GM12878 (cell line): ENCODE results near the gene NEAT1. TPM values are rescaled to one million over a fixed set of nuclear protein-coding genes. Genes with fewer than 3 reads are reported as not detected.

Experiments
- ATAC-seq: fragments of 200-7000 bp; cut with Tn5 transposase; 3 replicates; pipeline ENCODE4 v1.9.1; 2020; ENCODE audit warnings: mild to moderate bottlenecking, moderate library complexity
- BruUV-seq: library from RNA; stranded (reverse); fragments of 400-500 nt; replicated peaks from 2 replicates; lab custom pipeline; 2021; lab: Mats Ljungman, UMichigan
- CTCF ChIA-PET: fragments of 300-600 bp; sonication (Branson Sonifier 250); formaldehyde crosslinking; extraction: SDS; loops from one replicate; lab custom pipeline; 2021; ENCODE audit warnings: inconsistent platforms; lab: Yijun Ruan, JAX
- POLR2A ChIA-PET: fragments of 350-600 bp; formaldehyde crosslinking; extraction: SDS; loops from one replicate; lab custom pipeline; 2021; ENCODE audit warnings: inconsistent platforms; lab: Charles Lee
- RAD21 ChIA-PET: fragments of 300-600 bp; sonication (Branson Sonifier 250); formaldehyde crosslinking; loops from one replicate; lab custom pipeline; 2023; ENCODE audit warnings: antibody characterized with exemption; ENCODE audit not compliant: unreplicated experiment; lab: Charles Lee
- SMC1A ChIA-PET: fragments of 300-600 bp; sonication (Branson Sonifier 250); formaldehyde crosslinking; loops from one replicate; lab custom pipeline; 2023; ENCODE audit not compliant: unreplicated experiment, uncharacterized antibody; lab: Charles Lee
- DNase-seq: peaks from one replicate; pipeline ENCODE4 v3.0.0-alpha.2; 2011; ENCODE audit warnings: low read depth, low spot score
- FAIRE-seq: peaks from 3 replicates; lab custom pipeline; 2011; peaks lifted over from hg19 to GRCh38; lab: Jason Lieb, UNC
- H2AFZ ChIP-seq: 2 replicates; pipeline ENCODE4 v1.6.0; 2011; ENCODE audit warnings: low read depth, low read length, control low read depth; ENCODE audit not compliant: control insufficient read depth
- H3K27ac ChIP-seq: 2 replicates; pipeline ENCODE4 v1.5.1; 2011; ENCODE audit warnings: control low read depth; ENCODE audit not compliant: control insufficient read depth, insufficient read depth
- H3K27me3 ChIP-seq, 2 experiments: replicated peaks in 1 of 2; 2 replicates each; pipeline versions ENCODE4 v1.6.0 to v1.6.1; 2011; ENCODE audit warnings: low read length in 1 of 2; ENCODE audit not compliant: control insufficient read depth in 2 of 2, insufficient read depth in 2 of 2
- H3K36me3 ChIP-seq, 2 experiments: 2 replicates each; pipeline ENCODE4 v1.5.1; 2011; ENCODE audit warnings: low read length in 1 of 2; ENCODE audit not compliant: control insufficient read depth in 2 of 2, insufficient read depth in 2 of 2
- H3K4me1 ChIP-seq: 2 replicates; pipeline ENCODE4 v1.6.1; 2011; ENCODE audit warnings: mild to moderate bottlenecking, low read length, moderate library complexity, mixed read lengths; ENCODE audit not compliant: control insufficient read depth, insufficient read depth
- H3K4me2 ChIP-seq: 2 replicates; pipeline ENCODE4 v1.6.0; 2011; ENCODE audit warnings: control low read depth; ENCODE audit not compliant: control insufficient read depth, insufficient read depth
- H3K4me3 ChIP-seq: fragments of 200-600 bp; sonication (generic); 2 replicates; pipeline ENCODE4 v1.5.1; 2016
- H3K79me2 ChIP-seq: 2 replicates; pipeline ENCODE4 v1.6.0; 2011; ENCODE audit warnings: low read length; ENCODE audit not compliant: control insufficient read depth, insufficient read depth
- H3K9ac ChIP-seq: 2 replicates; pipeline ENCODE4 v1.8.0; 2011; ENCODE audit warnings: low read length, control low read depth, mixed read lengths; ENCODE audit not compliant: control insufficient read depth, insufficient read depth
- H3K9me3 ChIP-seq: replicated peaks from 3 replicates; pipeline ENCODE4 v1.5.1; 2011; ENCODE audit warnings: mild to moderate bottlenecking, low read length; ENCODE audit not compliant: control insufficient read depth, insufficient read depth
- H4K20me1 ChIP-seq: 2 replicates; pipeline ENCODE4 v1.6.0; 2011; ENCODE audit not compliant: control insufficient read depth, insufficient read depth
- FOS ChIP-seq: IDR thresholded peaks from 3 replicates; pipeline ENCODE4 v1.6.1; 2011; ENCODE audit warnings: borderline replicate concordance; ENCODE audit not compliant: insufficient read length; ENCODE audit errors: extremely low read depth
- JUND ChIP-seq: IDR thresholded peaks from 2 replicates; pipeline ENCODE4 v1.6.1; 2012; ENCODE audit warnings: low read depth, mild to moderate bottlenecking, low read length, improper control_type of control experiment, moderate library complexity
- NR2F1 ChIP-seq: fragments of 450-650 bp; conservative IDR thresholded peaks from 2 replicates; pipeline ENCODE4 v1.6.1; 2017; ENCODE audit warnings: mild to moderate bottlenecking
- WRNIP1 ChIP-seq: IDR thresholded peaks from 2 replicates; pipeline ENCODE4 v1.6.1; 2011; ENCODE audit warnings: low read depth, low read length, improper control_type of control experiment, borderline replicate concordance
- ZBTB4 ChIP-seq: fragments of 450-650 bp; formaldehyde crosslinking; IDR thresholded peaks from 2 replicates; pipeline ENCODE4 v1.4.0; 2022; ENCODE audit warnings: mild to moderate bottlenecking, moderate library complexity
- ZNF217 ChIP-seq: fragments of 450-650 bp; IDR thresholded peaks from 2 replicates; pipeline ENCODE4 v1.6.1; 2017; ENCODE audit warnings: antibody characterized with exemption, mild to moderate bottlenecking
- ZNF592 ChIP-seq: fragments of 450-650 bp; IDR thresholded peaks from 2 replicates; pipeline ENCODE4 v1.6.1; 2017; ENCODE audit warnings: mild to moderate bottlenecking, moderate library complexity
- WGBS: methylation state at CpG from one replicate; pipeline ENCODE4 v1.1.6; 2016; ENCODE audit warnings: low lambda C conversion rate; ENCODE audit not compliant: insufficient replicate concordance, insufficient coverage; ENCODE audit errors: missing lambda C conversion rate; 5-methylcytosine and 5-hydroxymethylcytosine counted together
- in situ Hi-C: fragments of 300-500 bp; cut with MboI; formaldehyde crosslinking; loops from 9 replicates; pipeline ENCODE4 v1.14.3; 2018; ENCODE audit warnings: mixed read lengths
- intact Hi-C: fragments of 100-400 bp; cut with micrococcal nuclease; formaldehyde crosslinking; loops from one replicate; pipeline ENCODE4 v1.14.2; 2022; ENCODE audit not compliant: unreplicated experiment
- polyA plus RNA-seq, 11 experiments: library from polyadenylated mRNA; depleted of rRNA in 4 of 11; unstranded in 6 of 11; stranded (reverse) in 5 of 11; fragments of >200 nt; fragmentation: Nextera tagmentation in 4 of 11; fragmentation: Illumina TruSeq in 1 of 11; extraction: Ambion mirVana in 4 of 11; extraction: Trizol in 1 of 11; gene quantifications; 1 replicate in 1 of 11; 2 replicates in 10 of 11; pipeline versions ENCODE4 v1.2.1 to v1.2.3, GENCODE V29; 2011 to 2016; ENCODE audit warnings: inconsistent platforms in 2 of 11, missing spikeins in 2 of 11, low read depth in 1 of 11
- total RNA-seq, 4 experiments: library from RNA; depleted of rRNA in 3 of 4; stranded (reverse); fragments of >200 nt in 3 of 4; fragmentation: Illumina TruSeq in 1 of 4; extraction: Trizol in 1 of 4; gene quantifications; 2 replicates each; pipeline versions ENCODE4 v1.2.1 to v1.2.3, GENCODE V29; 2013 to 2021

The NEAT1 gene
- total and polyA plus RNA-seq, 10 of the 15 experiments (the other 5 are each of a cell fraction or from before 2014, with no cell fraction given), result 13.6 to 328 (median 69.4) TPM

- TF ChIP-seq ZNF592, result no peak
Observed at GRCh38 chr11:65431451-65432099, 9.0 kb downstream of the NEAT1 start (continued).

- in situ Hi-C loops (no loop called here), intact Hi-C loops (no loop called here)
- Histone ChIP-seq H3K4me1 (peaks cover 39% of the 10 kb centered on the region), H3K27me3 (no peaks in the 10 kb centered on the region), H3K79me2 (peaks cover 85% of the 10 kb centered on the region), H3K27ac (peak overlapping the region; percentile 100), H2AFZ (no peak overlapping the region), H3K4me3 (peak overlapping the region; percentile 38), H3K9ac (no peak overlapping the region), H3K9me3 (no peaks in the 10 kb centered on the region), H4K20me1 (no peaks in the 10 kb centered on the region; the same call in 1 of the 2 replicates), H3K36me3 (peaks cover 2 to 12% of the 10 kb centered on the region in 2 experiments), H3K4me2 (peak overlapping the region; percentile 100; the same call in 1 of the 2 replicates)
- no peak for TF ChIP-seq WRNIP1
- TF ChIP-seq FOS, result no peak
- no peak for TF ChIP-seq ZNF217
- TF ChIP-seq NR2F1, result 0 out of 2 replicates have a peak, but pooled peaks have one; percentile 11
- no peak for TF ChIP-seq JUND
- no peak for TF ChIP-seq ZBTB4 (CRISPR knock-in tag)
- WGBS, result 82% methylated on average over 2 of the region's 2 CpGs
- DNase-seq, result no peak
- BruUV-seq, result no TSS peak
- ChIA-PET RAD21 (interaction anchor here (0.6 to 1.4 kb wide), 11 partner anchors 8 to 155 kb away, joined by 3 to 35 read pairs (median 4); partner anchors contain the start of gene NEAT1), SMC1A (interaction anchor here (1.0 to 1.5 kb wide), 13 partner anchors 8 to 77 kb away, joined by 3 to 24 read pairs (median 4); partner anchors contain the start of gene FRMD8), POLR2A (interaction anchor here (0.6 to 1.4 kb wide), 7 partner anchors 8 to 73 kb away, joined by 3 to 8 read pairs (median 5); partner anchors contain the start of gene NEAT1), CTCF (interaction anchor here (0.7 to 1.5 kb wide), 15 partner anchors 9 to 384 kb away, joined by 3 to 28 read pairs (median 4); no protein-coding TSS in a partner anchor)
- FAIRE-seq, result no peak
- ATAC-seq, result no peak
Observed at GRCh38 chr11:65432100-65432650, 9.6 kb downstream of the NEAT1 start.
